DND-41 (cell line): ENCODE data around the gene MRPL55.

ENCODE experiments used
- EZH2 ChIP-seq: IDR thresholded peaks from 3 replicates; pipeline ENCODE4 v1.6.1; 2012; ENCODE audit warnings: borderline replicate concordance, low read depth, mild to moderate bottlenecking, moderate library complexity, low read length, inconsistent platforms; ENCODE audit not compliant: severe bottlenecking
- TF ChIP-seq, protein P1 (sequence below): IDR thresholded peaks from 2 replicates; pipeline ENCODE4 v1.5.1; 2012; ENCODE audit warnings: borderline replicate concordance, low read length, moderate library complexity, mild to moderate bottlenecking; ENCODE audit not compliant: poor library complexity, severe bottlenecking; ENCODE audit errors: extremely low read depth

DNA sequence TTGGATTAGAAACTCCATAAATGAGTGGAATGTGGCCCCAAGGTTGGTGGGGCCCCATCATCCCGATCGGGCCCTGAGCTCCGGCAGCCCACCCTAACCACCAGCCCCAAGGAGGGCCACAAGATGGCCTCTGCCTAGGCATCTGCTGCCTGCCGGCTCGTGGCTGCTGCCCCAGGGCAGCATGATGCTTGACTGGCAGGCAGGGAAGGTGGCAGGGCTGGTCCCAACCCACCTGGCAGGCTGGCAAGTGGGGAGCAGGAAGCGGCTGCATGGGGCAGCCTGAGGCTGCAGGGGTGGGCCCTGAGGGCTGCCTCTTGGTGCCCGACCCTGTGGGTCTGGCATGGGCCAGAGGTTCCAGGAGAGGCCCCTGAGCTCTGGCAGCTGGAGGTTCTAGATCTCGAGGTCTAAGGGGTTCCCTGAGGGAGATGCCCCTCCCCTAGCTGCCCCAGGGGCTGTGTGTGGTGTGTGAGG is 39.9 kb upstream of the MRPL55 start:
- TF ChIP-seq, protein P1, sequence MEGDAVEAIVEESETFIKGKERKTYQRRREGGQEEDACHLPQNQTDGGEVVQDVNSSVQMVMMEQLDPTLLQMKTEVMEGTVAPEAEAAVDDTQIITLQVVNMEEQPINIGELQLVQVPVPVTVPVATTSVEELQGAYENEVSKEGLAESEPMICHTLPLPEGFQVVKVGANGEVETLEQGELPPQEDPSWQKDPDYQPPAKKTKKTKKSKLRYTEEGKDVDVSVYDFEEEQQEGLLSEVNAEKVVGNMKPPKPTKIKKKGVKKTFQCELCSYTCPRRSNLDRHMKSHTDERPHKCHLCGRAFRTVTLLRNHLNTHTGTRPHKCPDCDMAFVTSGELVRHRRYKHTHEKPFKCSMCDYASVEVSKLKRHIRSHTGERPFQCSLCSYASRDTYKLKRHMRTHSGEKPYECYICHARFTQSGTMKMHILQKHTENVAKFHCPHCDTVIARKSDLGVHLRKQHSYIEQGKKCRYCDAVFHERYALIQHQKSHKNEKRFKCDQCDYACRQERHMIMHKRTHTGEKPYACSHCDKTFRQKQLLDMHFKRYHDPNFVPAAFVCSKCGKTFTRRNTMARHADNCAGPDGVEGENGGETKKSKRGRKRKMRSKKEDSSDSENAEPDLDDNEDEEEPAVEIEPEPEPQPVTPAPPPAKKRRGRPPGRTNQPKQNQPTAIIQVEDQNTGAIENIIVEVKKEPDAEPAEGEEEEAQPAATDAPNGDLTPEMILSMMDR: no peak
- no peak for TF ChIP-seq EZH2
